Peyer's patch (tissue), 4 donors: ENCODE results near the gene MBD3L4. TPM values are rescaled to one million over a fixed set of nuclear protein-coding genes. Genes with fewer than 3 reads are reported as not detected.

ENCODE experiments used
- DNase-seq, 3 donors: peaks; one replicate each; pipeline ENCODE4 v3.0.0-alpha.2; 2017 to 2019
- H3K27ac ChIP-seq, 4 donors: fragments of 200-600 bp; sonication (generic); one replicate each; pipeline ENCODE4 v1.5.1; 2016 to 2019
- H3K27me3 ChIP-seq, 2 donors: fragments of 200-600 bp; sonication (generic); one replicate each; pipeline ENCODE4 v1.5.1; 2019
- H3K36me3 ChIP-seq, 3 donors: fragments of 200-600 bp; sonication (generic); one replicate each; pipeline ENCODE4 v1.5.1; 2016 to 2019
- H3K4me1 ChIP-seq, 4 donors: fragments of 200-600 bp; sonication (generic); one replicate each; pipeline ENCODE4 v1.5.1; 2016 to 2019
- H3K4me3 ChIP-seq, 4 donors: fragments of 200-600 bp; sonication (generic); 1 replicate in 3 of 4; 2 replicates in 1 of 4; pipeline ENCODE4 v1.5.1; 2016 to 2019; ENCODE audit warnings: mild to moderate bottlenecking in 1 of 4
- H3K9me3 ChIP-seq, 4 donors: fragments of 200-600 bp; sonication (generic); one replicate each; pipeline ENCODE4 v1.5.1; 2016 to 2019; ENCODE audit warnings: mild to moderate bottlenecking in 1 of 4
- CTCF ChIP-seq, 6 experiments: fragments of 450-650 bp in 4 of 6; fragments of 200-600 bp in 2 of 6; sonication (generic) in 1 of 6; IDR thresholded peaks; one replicate each; pipeline ENCODE4 v1.5.1; 2017 to 2019; ENCODE audit warnings: antibody characterized with exemption in 6 of 6, mild to moderate bottlenecking in 3 of 6, moderate library complexity in 1 of 6
- POLR2A ChIP-seq, 2 donors: fragments of 450-650 bp; IDR thresholded peaks; one replicate each; pipeline ENCODE4 v1.5.1; 2017; ENCODE audit warnings: antibody characterized with exemption in 2 of 2, mild to moderate bottlenecking in 2 of 2, moderate library complexity in 2 of 2
- total RNA-seq, 4 donors: library from RNA; depleted of rRNA; stranded (reverse); fragments of >200 nt; gene quantifications; one replicate each; pipeline ENCODE4 v1.1.0, GENCODE V29; 2016

The MBD3L4 gene
- total RNA-seq, 4 donors from 2014 or later = not detected

- Histone ChIP-seq H3K4me3 (no peak overlapping the region), H3K36me3 (peaks cover 8 to 92% (median 22%) of the 10 kb centered on the region in 3 donors), H3K27me3 (no peaks in the 10 kb centered on the region), H3K4me1 (peaks cover 0 to 10% (median 7%) of the 10 kb centered on the region in 4 donors), H3K9me3 (peaks cover 0 to 38% (median 13%) of the 10 kb centered on the region in 4 donors), H3K27ac (no peak overlapping the region)
- no peak for DNase-seq
- TF ChIP-seq POLR2A (IDR thresholded peaks at IDR 0.05) (no peak), CTCF (IDR thresholded peaks at IDR 0.05) (no peak)
Observed at GRCh38 chr19:7074705-7075282, 34.8 kb upstream of the MBD3L4 start.

- H3K4me3 ChIP-seq = no peak overlapping the region
- TF ChIP-seq POLR2A (IDR thresholded peaks at IDR 0.05) (no peak), CTCF (IDR thresholded peaks at IDR 0.05) (no peak)
- H3K4me1 ChIP-seq = peaks cover 0 to 10% (median 7%) of the 10 kb centered on the region in 4 donors
- no peak overlapping the region for H3K27ac ChIP-seq
- H3K27me3 ChIP-seq = no peaks in the 10 kb centered on the region
- DNase-seq = no peak
- peaks cover 3 to 69% (median 14%) of the 10 kb centered on the region in 3 donors for H3K36me3 ChIP-seq
- H3K9me3 ChIP-seq = peaks cover 0 to 17% (median 4%) of the 10 kb centered on the region in 4 donors
Observed at GRCh38 chr19:7072541-7072940, 32.6 kb upstream of the MBD3L4 start.

GRCh38 chr19:7069904-7070226 lies 29.9 kb upstream of the MBD3L4 start:
- TF ChIP-seq CTCF (IDR thresholded peaks at IDR 0.05) = no peak
- TF ChIP-seq POLR2A (IDR thresholded peaks at IDR 0.05) = no peak
- Histone ChIP-seq H3K27me3 (no peaks in the 10 kb centered on the region), H3K9me3 (no peaks in the 10 kb centered on the region), H3K27ac (peak overlapping the region; percentile 71 to 88 (median 80)), H3K4me1 (peaks cover 0 to 10% (median 7%) of the 10 kb centered on the region in 4 donors), H3K4me3 (peak overlapping the region; percentile 78 to 90 (median 79)), H3K36me3 (peaks cover 0 to 42% (median 0%) of the 10 kb centered on the region in 3 donors)
- no peak for DNase-seq

DNA sequence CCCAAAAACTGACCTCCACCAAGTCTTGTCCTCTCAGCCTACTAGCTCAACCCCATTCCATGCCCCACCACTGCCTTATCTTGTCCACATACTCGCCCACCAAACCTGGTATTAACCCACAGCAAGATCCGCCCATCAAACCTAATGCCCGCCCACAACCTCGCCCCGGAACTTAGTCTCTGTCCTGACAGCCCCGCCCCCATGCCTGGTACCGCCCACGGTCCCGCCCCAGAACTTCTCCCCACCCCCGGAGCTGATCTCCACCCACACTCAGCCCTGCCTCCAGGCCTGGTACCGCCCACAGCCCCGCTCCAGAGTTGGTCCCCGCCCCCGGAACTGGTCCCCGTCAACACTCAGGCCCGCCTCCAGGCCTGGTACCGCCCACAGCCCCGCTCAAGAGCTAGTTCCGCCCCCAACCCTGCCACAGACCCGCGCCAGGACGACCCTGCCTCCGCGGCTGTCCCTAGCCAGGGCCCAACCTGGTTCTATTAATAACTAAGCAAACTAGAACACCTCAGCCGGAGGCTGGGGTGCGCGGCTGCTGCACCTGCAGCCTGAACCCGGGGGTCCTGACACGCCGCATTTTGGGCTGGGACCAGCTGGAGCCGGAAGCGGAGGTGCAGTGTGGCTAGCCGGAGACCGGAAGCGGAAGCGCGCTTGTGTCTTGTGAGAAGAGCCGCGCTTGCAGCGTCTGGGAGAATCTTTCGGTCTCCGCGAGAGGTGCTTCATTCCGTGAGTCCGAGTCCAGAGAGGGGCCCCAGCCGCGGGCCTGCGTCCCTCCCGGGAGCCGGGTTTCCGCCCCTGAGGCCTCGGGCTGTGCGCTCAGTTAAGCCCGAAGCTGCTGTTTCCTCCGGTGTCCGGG lies 29.3 kb upstream of the MBD3L4 start, which contains the start of gene ZNF557:
ZNF557 (plus strand) TSS at position 662 of the 862 bp plus-strand sequence. CDS start 5,372 bp downstream, outside the sequence.
- peak within 1 kb of the TSS; percentile 71 to 88 (median 80) for H3K27ac ChIP-seq
- H3K4me1 ChIP-seq = peaks cover 0 to 10% (median 7%) of the 10 kb centered on the region in 4 donors
- TF ChIP-seq POLR2A (IDR thresholded peaks at IDR 0.05) (peak; percentile 48 to 69), CTCF (IDR thresholded peaks at IDR 0.05) (no peak)
- H3K27me3 ChIP-seq = no peaks in the 10 kb centered on the region
- H3K9me3 ChIP-seq = no peaks in the 10 kb centered on the region
- peak; percentile 99 to 100 (median 100) for DNase-seq
- H3K4me3 ChIP-seq = peak within 1 kb of the TSS; percentile 78 to 90 (median 79)
- H3K36me3 ChIP-seq = peaks cover 0 to 36% (median 0%) of the 10 kb centered on the region in 3 donors

DNA sequence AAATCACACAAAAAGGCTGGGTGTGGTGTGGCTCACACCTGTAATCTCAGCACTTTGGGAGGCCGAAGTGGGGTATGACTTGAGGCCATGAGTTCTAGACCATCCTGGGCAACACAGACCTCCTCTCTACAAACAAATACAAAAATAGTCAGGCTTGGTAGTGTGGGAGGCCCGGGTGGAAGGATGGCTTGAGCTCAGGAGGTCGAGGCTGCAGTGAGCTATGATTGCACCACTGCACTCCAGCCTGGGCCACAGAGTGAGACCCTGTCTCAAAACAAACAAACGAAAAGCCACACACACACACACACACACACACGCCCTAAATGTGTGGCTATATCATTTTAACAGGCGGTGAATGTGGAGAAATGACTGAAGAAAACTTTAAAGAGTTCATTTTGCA lies 28.6 kb upstream of the MBD3L4 start:
- peak overlapping the region in 2 of 4 donors; percentile 79 for H3K4me3 ChIP-seq
- no peak for DNase-seq
- H3K4me1 ChIP-seq = peaks cover 0 to 10% (median 7%) of the 10 kb centered on the region in 4 donors

More for the DNA sequence above, 28.6 kb upstream of the MBD3L4 start:
- H3K9me3 ChIP-seq = no peaks in the 10 kb centered on the region
- no peaks in the 10 kb centered on the region for H3K27me3 ChIP-seq
- no peak for TF ChIP-seq POLR2A (IDR thresholded peaks at IDR 0.05)
- no peak for TF ChIP-seq CTCF (IDR thresholded peaks at IDR 0.05)
- peaks cover 0 to 30% (median 0%) of the 10 kb centered on the region in 3 donors for H3K36me3 ChIP-seq
- peak overlapping the region in 3 of 4 donors; percentile 71 to 88 (median 80) for H3K27ac ChIP-seq
